Medulla oblongata (tissue), 1 donor: ENCODE measurements around the gene BCORL1.

ENCODE experiments used
- DNase-seq: peaks from one replicate; pipeline ENCODE4 v3.0.0-alpha.2; 2015; ENCODE audit errors: extremely low spot score

BCORL1 gene

GRCh38 chrX:129961180-129962083 is 21.0 kb upstream of the BCORL1 start:
- DNase-seq = no peak

- DNase-seq = no peak
Observed at GRCh38 chrX:129963729-129964128, 18.7 kb upstream of the BCORL1 start.

- DNase-seq = no peak
Observed at GRCh38 chrX:129965166-129965565, 17.3 kb upstream of the BCORL1 start.

- DNase-seq = no peak
Observed at GRCh38 chrX:129968968-129969367, 13.5 kb upstream of the BCORL1 start.

- no peak for DNase-seq
Observed at GRCh38 chrX:129976441-129976840, 6.0 kb upstream of the BCORL1 start.

GRCh38 chrX:129979207-129979920 is 3.1 kb upstream of the BCORL1 start:
- no peak for DNase-seq

- DNase-seq = peak; percentile 35
Observed at GRCh38 chrX:129980001-129980401, 2.4 kb upstream of the BCORL1 start.

- no peak for DNase-seq
Observed at GRCh38 chrX:129980540-129981199, 1.8 kb upstream of the BCORL1 start.

GRCh38 chrX:129981200-129981553 is 1.3 kb upstream of the BCORL1 start:
- DNase-seq = no peak

GRCh38 chrX:129981752-129982299 is 609 bp upstream of the BCORL1 start:
- DNase-seq = no peak

- DNase-seq = no peak
Observed at GRCh38 chrX:129983575-129984110, 1.2 kb downstream of the BCORL1 start.

GRCh38 chrX:129984111-129984958 is 1.9 kb downstream of the BCORL1 start:
- DNase-seq = no peak

- no peak for DNase-seq
Observed at GRCh38 chrX:129987871-129988270, 5.4 kb downstream of the BCORL1 start.

- no peak for DNase-seq
Observed at GRCh38 chrX:129992181-129992580, 9.7 kb downstream of the BCORL1 start.

- DNase-seq = no peak
Observed at GRCh38 chrX:129996120-129996519, 13.7 kb downstream of the BCORL1 start.

GRCh38 chrX:129997086-129997485 is 14.7 kb downstream of the BCORL1 start:
- DNase-seq = no peak

- DNase-seq = no peak
Observed at GRCh38 chrX:129998021-129998420, 15.6 kb downstream of the BCORL1 start.

- DNase-seq = no peak
Observed at GRCh38 chrX:130001893-130002292, 19.5 kb downstream of the BCORL1 start.

- DNase-seq = no peak
Observed at GRCh38 chrX:130002541-130002940, 20.1 kb downstream of the BCORL1 start.

- no peak for DNase-seq
Observed at GRCh38 chrX:130005089-130005807, 22.8 kb downstream of the BCORL1 start.
